Peyer's patch (tissue), 4 donors: ENCODE measurements around the gene CZIB.

Experiments used
- CTCF ChIP-seq, 6 experiments: fragments of 450-650 bp in 4 of 6; fragments of 200-600 bp in 2 of 6; sonication (generic) in 1 of 6; IDR thresholded peaks; one replicate each; pipeline ENCODE4 v1.5.1; 2017 to 2019; ENCODE audit warnings: antibody characterized with exemption in 6 of 6, mild to moderate bottlenecking in 3 of 6, moderate library complexity in 1 of 6
- POLR2A ChIP-seq, 2 donors: fragments of 450-650 bp; IDR thresholded peaks; one replicate each; pipeline ENCODE4 v1.5.1; 2017; ENCODE audit warnings: antibody characterized with exemption in 2 of 2, mild to moderate bottlenecking in 2 of 2, moderate library complexity in 2 of 2

GRCh38 chr1:53165408-53165961, 54.9 kb downstream of the CZIB start:
- TF ChIP-seq CTCF (IDR thresholded peaks at IDR 0.05): no peak
- TF ChIP-seq POLR2A (IDR thresholded peaks at IDR 0.05): no peak
